ENCODE data around the gene IDH3G. TPM values are rescaled to one million over a fixed set of nuclear protein-coding genes. Genes with fewer than 3 reads are reported as not detected.

The IDH3G gene
- polyA plus RNA-seq, 1 donor (not counting 4 experiments of a cell fraction or from before 2014, with no cell fraction given): 44.7 TPM

- TF ChIP-seq, protein P1, sequence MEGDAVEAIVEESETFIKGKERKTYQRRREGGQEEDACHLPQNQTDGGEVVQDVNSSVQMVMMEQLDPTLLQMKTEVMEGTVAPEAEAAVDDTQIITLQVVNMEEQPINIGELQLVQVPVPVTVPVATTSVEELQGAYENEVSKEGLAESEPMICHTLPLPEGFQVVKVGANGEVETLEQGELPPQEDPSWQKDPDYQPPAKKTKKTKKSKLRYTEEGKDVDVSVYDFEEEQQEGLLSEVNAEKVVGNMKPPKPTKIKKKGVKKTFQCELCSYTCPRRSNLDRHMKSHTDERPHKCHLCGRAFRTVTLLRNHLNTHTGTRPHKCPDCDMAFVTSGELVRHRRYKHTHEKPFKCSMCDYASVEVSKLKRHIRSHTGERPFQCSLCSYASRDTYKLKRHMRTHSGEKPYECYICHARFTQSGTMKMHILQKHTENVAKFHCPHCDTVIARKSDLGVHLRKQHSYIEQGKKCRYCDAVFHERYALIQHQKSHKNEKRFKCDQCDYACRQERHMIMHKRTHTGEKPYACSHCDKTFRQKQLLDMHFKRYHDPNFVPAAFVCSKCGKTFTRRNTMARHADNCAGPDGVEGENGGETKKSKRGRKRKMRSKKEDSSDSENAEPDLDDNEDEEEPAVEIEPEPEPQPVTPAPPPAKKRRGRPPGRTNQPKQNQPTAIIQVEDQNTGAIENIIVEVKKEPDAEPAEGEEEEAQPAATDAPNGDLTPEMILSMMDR (optimal IDR thresholded peaks at IDR 0.05 in 1 of 3, IDR thresholded peaks at IDR 0.05 in 1 of 3, conservative IDR thresholded peaks at IDR 0.05 in 1 of 3; ENCODE audit: extremely low read depth in 1 of 3, insufficient read depth in 2 of 3, low read length in 3 of 3): peak in 1 of 3 experiments; percentile 11
- no peak for TF ChIP-seq EZH2 (IDR thresholded peaks at IDR 0.05; ENCODE audit: low read length)
- H3K9me3 ChIP-seq (ENCODE audit: control insufficient read depth, low read depth, low read length): no peaks in the 10 kb centered on the region
- FAIRE-seq (no peak), DNase-seq (ENCODE audit: low read depth, low spot score) (no peak)
- H3K36me3 ChIP-seq (ENCODE audit: control insufficient read depth in 2 of 2, extremely low read depth in 1 of 2, insufficient read depth in 2 of 2, low read length in 2 of 2): no peaks in the 10 kb centered on the region
- H3K79me2 ChIP-seq (ENCODE audit: control insufficient read depth, insufficient read depth, low read length): no peaks in the 10 kb centered on the region
- no peaks in the 10 kb centered on the region for H3K27me3 ChIP-seq (ENCODE audit: control insufficient read depth, extremely low read depth, insufficient read depth, low read length)
- no peak overlapping the region for H3K9ac ChIP-seq (ENCODE audit: control insufficient read depth, extremely low read depth, insufficient read depth, low read length)
- dilution Hi-C loops (cut with MboI; ENCODE audit: extremely low pct_ligation_motif_present, low sequenced_read_pairs): no loop called here
- H2AFZ ChIP-seq (ENCODE audit: control insufficient read depth, low read length): no peak overlapping the region
- H3K27ac ChIP-seq (ENCODE audit: control insufficient read depth, insufficient read depth, low read length): no peak overlapping the region
- H3K4me3 ChIP-seq (ENCODE audit: control insufficient read depth in 2 of 3, extremely low read depth in 1 of 3, insufficient read depth in 2 of 3, low read depth in 1 of 3, low read length in 3 of 3): no peak overlapping the region
- peaks cover 7% of the 10 kb centered on the region for H3K4me1 ChIP-seq (ENCODE audit: control insufficient read depth, extremely low read depth, insufficient read depth, low read length)
- no peaks in the 10 kb centered on the region for H4K20me1 ChIP-seq (ENCODE audit: control insufficient read depth, extremely low read depth, insufficient read depth, low read length)
- H3K9me1 ChIP-seq (ENCODE audit: control insufficient read depth, extremely low read depth, insufficient read depth, low read length): no peaks in the 10 kb centered on the region
- H3K4me2 ChIP-seq (ENCODE audit: control insufficient read depth, extremely low read depth, insufficient read depth, low read depth, low read length): no peak overlapping the region
These were observed 11.9 kb downstream of the IDH3G start for GRCh38 chrX:153782313-153782712.

GRCh38 chrX:153781428-153782047, 12.6 kb downstream of the IDH3G start:
- FAIRE-seq: no peak
- no peak overlapping the region for H2AFZ ChIP-seq (ENCODE audit: control insufficient read depth, low read length)

More at GRCh38 chrX:153781428-153782047, 12.6 kb downstream of the IDH3G start:
- no peaks in the 10 kb centered on the region for H3K36me3 ChIP-seq (ENCODE audit: control insufficient read depth in 2 of 2, extremely low read depth in 1 of 2, insufficient read depth in 2 of 2, low read length in 2 of 2)
- no peaks in the 10 kb centered on the region for H3K79me2 ChIP-seq (ENCODE audit: control insufficient read depth, insufficient read depth, low read length)
- DNase-seq (ENCODE audit: low read depth, low spot score): no peak
- TF ChIP-seq EZH2 (IDR thresholded peaks at IDR 0.05; ENCODE audit: low read length): no peak
- TF ChIP-seq, protein P1 (optimal IDR thresholded peaks at IDR 0.05 in 1 of 3, IDR thresholded peaks at IDR 0.05 in 1 of 3, conservative IDR thresholded peaks at IDR 0.05 in 1 of 3; ENCODE audit: extremely low read depth in 1 of 3, insufficient read depth in 2 of 3, low read length in 3 of 3): no peak
- H3K4me1 ChIP-seq (ENCODE audit: control insufficient read depth, extremely low read depth, insufficient read depth, low read length): peaks cover 7% of the 10 kb centered on the region
- H4K20me1 ChIP-seq (ENCODE audit: control insufficient read depth, extremely low read depth, insufficient read depth, low read length): no peaks in the 10 kb centered on the region
- dilution Hi-C loops (cut with MboI; ENCODE audit: extremely low pct_ligation_motif_present, low sequenced_read_pairs): no loop called here
- H3K9me1 ChIP-seq (ENCODE audit: control insufficient read depth, extremely low read depth, insufficient read depth, low read length): no peaks in the 10 kb centered on the region
- no peak overlapping the region for H3K4me3 ChIP-seq (ENCODE audit: control insufficient read depth in 2 of 3, extremely low read depth in 1 of 3, insufficient read depth in 2 of 3, low read depth in 1 of 3, low read length in 3 of 3)
- no peak overlapping the region for H3K27ac ChIP-seq (ENCODE audit: control insufficient read depth, insufficient read depth, low read length)
- H3K27me3 ChIP-seq (ENCODE audit: control insufficient read depth, extremely low read depth, insufficient read depth, low read length): no peaks in the 10 kb centered on the region
- H3K9me3 ChIP-seq (ENCODE audit: control insufficient read depth, low read depth, low read length): no peaks in the 10 kb centered on the region
- H3K9ac ChIP-seq (ENCODE audit: control insufficient read depth, extremely low read depth, insufficient read depth, low read length): no peak overlapping the region
- no peak overlapping the region for H3K4me2 ChIP-seq (ENCODE audit: control insufficient read depth, extremely low read depth, insufficient read depth, low read depth, low read length)
